Measurements from ENCODE around the gene ZFYVE9. TPM values are rescaled to one million over a fixed set of nuclear protein-coding genes. Genes with fewer than 3 reads are reported as not detected.
A peak's percentile ranks its signal among the peaks of the same experiment; 100 is the strongest.

ZFYVE9 gene
- total RNA-seq, 1 experiment from 2014 or later = 19.6 TPM

DNA sequence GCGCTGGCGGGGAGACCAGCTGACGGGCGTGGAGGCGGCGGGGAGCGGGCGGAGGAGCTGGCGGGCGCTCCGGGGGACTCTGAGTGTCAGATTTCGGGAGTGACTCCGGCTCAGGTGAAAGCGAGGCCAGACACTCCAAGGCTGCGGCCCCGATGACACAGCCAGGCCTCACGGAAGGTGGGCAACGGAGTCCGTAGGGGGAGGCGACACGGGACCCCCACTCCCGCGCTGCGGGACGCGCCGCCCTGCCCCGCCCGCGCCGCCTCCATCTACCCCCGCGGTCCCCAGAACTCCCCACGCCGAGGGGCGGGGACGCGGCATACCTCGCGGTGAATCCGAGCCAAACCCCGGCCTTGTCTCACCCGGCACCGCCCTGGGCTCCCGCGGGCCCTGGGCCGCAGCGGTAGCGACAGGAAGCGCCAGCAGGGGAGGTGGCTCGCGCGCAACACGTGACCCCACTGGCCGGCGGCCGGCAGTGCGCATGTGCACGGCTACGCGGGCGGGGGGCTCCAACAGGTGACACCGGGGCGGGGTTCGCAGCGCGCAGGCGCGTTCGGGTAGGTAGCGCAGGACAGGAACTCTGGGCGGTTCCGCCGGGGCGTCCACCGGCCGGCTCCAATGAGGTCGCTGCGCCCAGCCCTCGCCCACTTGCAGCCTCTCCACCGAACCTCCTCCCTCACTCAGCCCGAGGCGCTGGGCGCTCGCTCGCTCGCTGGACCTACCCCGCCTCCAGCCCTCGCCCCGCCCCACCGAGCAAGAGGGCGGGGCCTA is 224.0 kb downstream of the ZFYVE9 start, which contains the start of gene CC2D1B (continued):
- TF ChIP-seq HMGXB4 (CRISPR knock-in tag; IDR thresholded peaks at IDR 0.05) = peak; percentile 84; the same call in 1 of the 2 replicates
- peak; percentile 8; the same call in 1 of the 2 replicates for TF ChIP-seq NFYB (CRISPR knock-in tag; conservative IDR thresholded peaks at IDR 0.05; ENCODE audit: low read depth)
- peak; percentile 22; the same call in 1 of the 2 replicates for TF ChIP-seq GABPB1 (CRISPR knock-in tag; IDR thresholded peaks at IDR 0.05)
- TF ChIP-seq USF1 (CRISPR knock-in tag; IDR thresholded peaks at IDR 0.05) = peak; percentile 100
- TF ChIP-seq USF2 (CRISPR knock-in tag; IDR thresholded peaks at IDR 0.05) = peak; percentile 100
- TF ChIP-seq, protein P1, sequence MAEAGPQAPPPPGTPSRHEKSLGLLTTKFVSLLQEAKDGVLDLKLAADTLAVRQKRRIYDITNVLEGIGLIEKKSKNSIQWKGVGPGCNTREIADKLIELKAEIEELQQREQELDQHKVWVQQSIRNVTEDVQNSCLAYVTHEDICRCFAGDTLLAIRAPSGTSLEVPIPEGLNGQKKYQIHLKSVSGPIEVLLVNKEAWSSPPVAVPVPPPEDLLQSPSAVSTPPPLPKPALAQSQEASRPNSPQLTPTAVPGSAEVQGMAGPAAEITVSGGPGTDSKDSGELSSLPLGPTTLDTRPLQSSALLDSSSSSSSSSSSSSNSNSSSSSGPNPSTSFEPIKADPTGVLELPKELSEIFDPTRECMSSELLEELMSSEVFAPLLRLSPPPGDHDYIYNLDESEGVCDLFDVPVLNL (CRISPR knock-in tag; IDR thresholded peaks at IDR 0.05; ENCODE audit: borderline replicate concordance, low read depth) = no peak
- TF ChIP-seq OVOL2 (CRISPR knock-in tag; IDR thresholded peaks at IDR 0.05; ENCODE audit: borderline replicate concordance) = no peak
- peak; percentile 70 for TF ChIP-seq FOXP4 (CRISPR knock-in tag; IDR thresholded peaks at IDR 0.05)
- 0 out of 2 replicates have a peak, but pooled peaks have one; percentile 28 for TF ChIP-seq ETV6 (CRISPR knock-in tag; IDR thresholded peaks at IDR 0.05)
- no peak for TF ChIP-seq NR3C1 (CRISPR knock-in tag; conservative IDR thresholded peaks at IDR 0.05; ENCODE audit: low read depth)
- no peak for TF ChIP-seq ATF1 (CRISPR knock-in tag; IDR thresholded peaks at IDR 0.05)
- TF ChIP-seq MYBL2 (CRISPR knock-in tag; IDR thresholded peaks at IDR 0.05) = peak; percentile 78; the same call in 1 of the 2 replicates
- peak; percentile 66; the same call in 1 of the 2 replicates for TF ChIP-seq TEAD1 (CRISPR knock-in tag; IDR thresholded peaks at IDR 0.05)
- no peak for TF ChIP-seq ZNF396 (CRISPR knock-in tag; IDR thresholded peaks at IDR 0.05; ENCODE audit: borderline replicate concordance)

GRCh38 chr1:52366517-52366827 is 224.6 kb downstream of the ZFYVE9 start:
- Mint-ChIP-seq H3K9me3 (no peaks in the 10 kb centered on the region), H3K27ac (peak overlapping the region; percentile 91; the same call in 1 of the 2 replicates), H3K27me3 (ENCODE audit: low read depth) (no peaks in the 10 kb centered on the region; the same call in 1 of the 2 replicates), H3K4me3 (peak overlapping the region; percentile 91), H3K36me3 (peaks cover 22% of the 10 kb centered on the region), H3K4me1 (peaks cover 25% of the 10 kb centered on the region)
- no peak for DNase-seq (ENCODE audit: low spot score)
- ATAC-seq = no peak
- ChIA-PET POLR2A (interaction anchor here (0.6 to 2.4 kb wide), 3 partner anchors 14 to 266 kb away, joined by 3 to 10 read pairs (median 4); partner anchors contain the start of genes ORC1, PRPF38A and SHISAL2A), CTCF (interaction anchor here (0.6 to 1.8 kb wide), 3 partner anchors 18 to 316 kb away, joined by 3 to 10 read pairs (median 3); no protein-coding TSS in a partner anchor)
- TF ChIP-seq TEAD1 (CRISPR knock-in tag; IDR thresholded peaks at IDR 0.05) (no peak), TP53 (CRISPR knock-in tag; IDR thresholded peaks at IDR 0.05) (no peak), CREM (CRISPR knock-in tag; IDR thresholded peaks at IDR 0.05) (no peak), ZNF512 (CRISPR knock-in tag; IDR thresholded peaks at IDR 0.05; ENCODE audit: borderline replicate concordance) (no peak), ATF6 (CRISPR knock-in tag; IDR thresholded peaks at IDR 0.05) (no peak), NR1H2 (CRISPR knock-in tag; IDR thresholded peaks at IDR 0.05) (no peak), PRRX2 (CRISPR knock-in tag; IDR thresholded peaks at IDR 0.05) (no peak)
- TF ChIP-seq, protein P2, sequence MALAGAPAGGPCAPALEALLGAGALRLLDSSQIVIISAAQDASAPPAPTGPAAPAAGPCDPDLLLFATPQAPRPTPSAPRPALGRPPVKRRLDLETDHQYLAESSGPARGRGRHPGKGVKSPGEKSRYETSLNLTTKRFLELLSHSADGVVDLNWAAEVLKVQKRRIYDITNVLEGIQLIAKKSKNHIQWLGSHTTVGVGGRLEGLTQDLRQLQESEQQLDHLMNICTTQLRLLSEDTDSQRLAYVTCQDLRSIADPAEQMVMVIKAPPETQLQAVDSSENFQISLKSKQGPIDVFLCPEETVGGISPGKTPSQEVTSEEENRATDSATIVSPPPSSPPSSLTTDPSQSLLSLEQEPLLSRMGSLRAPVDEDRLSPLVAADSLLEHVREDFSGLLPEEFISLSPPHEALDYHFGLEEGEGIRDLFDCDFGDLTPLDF (CRISPR knock-in tag; IDR thresholded peaks at IDR 0.05) = no peak
- TF ChIP-seq, protein P3, sequence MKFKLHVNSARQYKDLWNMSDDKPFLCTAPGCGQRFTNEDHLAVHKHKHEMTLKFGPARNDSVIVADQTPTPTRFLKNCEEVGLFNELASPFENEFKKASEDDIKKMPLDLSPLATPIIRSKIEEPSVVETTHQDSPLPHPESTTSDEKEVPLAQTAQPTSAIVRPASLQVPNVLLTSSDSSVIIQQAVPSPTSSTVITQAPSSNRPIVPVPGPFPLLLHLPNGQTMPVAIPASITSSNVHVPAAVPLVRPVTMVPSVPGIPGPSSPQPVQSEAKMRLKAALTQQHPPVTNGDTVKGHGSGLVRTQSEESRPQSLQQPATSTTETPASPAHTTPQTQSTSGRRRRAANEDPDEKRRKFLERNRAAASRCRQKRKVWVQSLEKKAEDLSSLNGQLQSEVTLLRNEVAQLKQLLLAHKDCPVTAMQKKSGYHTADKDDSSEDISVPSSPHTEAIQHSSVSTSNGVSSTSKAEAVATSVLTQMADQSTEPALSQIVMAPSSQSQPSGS (CRISPR knock-in tag; IDR thresholded peaks at IDR 0.05; ENCODE audit: borderline replicate concordance, low read depth) = no peak

Data from WTC11 (cell line).